ENCODE data around the gene PRSS8. TPM values are rescaled to one million over a fixed set of nuclear protein-coding genes. Genes with fewer than 3 reads are reported as not detected.

PRSS8 gene
- total RNA-seq, 1 experiment from 2014 or later = 0.15 TPM

- intact Hi-C loops (cut with micrococcal nuclease; ENCODE audit: unreplicated experiment) = no loop called here
- no TSS peak for BruUV-seq (replicated peaks)
- DNase-seq (ENCODE audit: low read depth, low spot score) = no peak
- CTCF ChIA-PET = no interaction called here
- in situ Hi-C loops (cut with HindIII; ENCODE audit: low pct_unique_long_range_greater_than_20kb, low sequenced_read_pairs) = no loop called here
- H3K36me3 ChIP-seq (ENCODE audit: control insufficient read depth, insufficient read depth, low read length) = no peaks in the 10 kb centered on the region
- peak overlapping the region in 1 of 2 experiments; percentile 14; a peak in 1 of 4 replicates for H3K4me3 ChIP-seq (ENCODE audit: low read depth in 2 of 2, low read length in 2 of 2)
- ATAC-seq = peak; percentile 50; the same call in 1 of the 2 replicates
- TF ChIP-seq TCF7L2 (IDR thresholded peaks at IDR 0.05; ENCODE audit: low read depth, low read length) (no peak), POLR2AphosphoS5 (IDR thresholded peaks at IDR 0.05; ENCODE audit: low read depth, low read length) (no peak), SIN3A (IDR thresholded peaks at IDR 0.05; ENCODE audit: borderline replicate concordance, insufficient read depth, low read depth, low read length) (no peak), REST (IDR thresholded peaks at IDR 0.05; ENCODE audit: insufficient read depth in 1 of 2, low read depth in 2 of 2, low read length in 1 of 2) (no peak)
- TF ChIP-seq, protein P1, sequence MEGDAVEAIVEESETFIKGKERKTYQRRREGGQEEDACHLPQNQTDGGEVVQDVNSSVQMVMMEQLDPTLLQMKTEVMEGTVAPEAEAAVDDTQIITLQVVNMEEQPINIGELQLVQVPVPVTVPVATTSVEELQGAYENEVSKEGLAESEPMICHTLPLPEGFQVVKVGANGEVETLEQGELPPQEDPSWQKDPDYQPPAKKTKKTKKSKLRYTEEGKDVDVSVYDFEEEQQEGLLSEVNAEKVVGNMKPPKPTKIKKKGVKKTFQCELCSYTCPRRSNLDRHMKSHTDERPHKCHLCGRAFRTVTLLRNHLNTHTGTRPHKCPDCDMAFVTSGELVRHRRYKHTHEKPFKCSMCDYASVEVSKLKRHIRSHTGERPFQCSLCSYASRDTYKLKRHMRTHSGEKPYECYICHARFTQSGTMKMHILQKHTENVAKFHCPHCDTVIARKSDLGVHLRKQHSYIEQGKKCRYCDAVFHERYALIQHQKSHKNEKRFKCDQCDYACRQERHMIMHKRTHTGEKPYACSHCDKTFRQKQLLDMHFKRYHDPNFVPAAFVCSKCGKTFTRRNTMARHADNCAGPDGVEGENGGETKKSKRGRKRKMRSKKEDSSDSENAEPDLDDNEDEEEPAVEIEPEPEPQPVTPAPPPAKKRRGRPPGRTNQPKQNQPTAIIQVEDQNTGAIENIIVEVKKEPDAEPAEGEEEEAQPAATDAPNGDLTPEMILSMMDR (IDR thresholded peaks at IDR 0.05) = no peak
- no peaks in the 10 kb centered on the region for H3K9me3 ChIP-seq (ENCODE audit: control insufficient read depth, insufficient read depth, low read depth, low read length)
- H3K27me3 ChIP-seq (ENCODE audit: control insufficient read depth, insufficient read depth, low read length) = no peaks in the 10 kb centered on the region
- no peaks in the 10 kb centered on the region for H3K4me1 ChIP-seq (ENCODE audit: control insufficient read depth, insufficient read depth, low read length)
- POLR2A ChIA-PET = no interaction called here
- H3K27ac ChIP-seq (ENCODE audit: low read length) = no peak overlapping the region
Measured at GRCh38 chr16:31148281-31148728, 12.8 kb upstream of the PRSS8 start.

DNA sequence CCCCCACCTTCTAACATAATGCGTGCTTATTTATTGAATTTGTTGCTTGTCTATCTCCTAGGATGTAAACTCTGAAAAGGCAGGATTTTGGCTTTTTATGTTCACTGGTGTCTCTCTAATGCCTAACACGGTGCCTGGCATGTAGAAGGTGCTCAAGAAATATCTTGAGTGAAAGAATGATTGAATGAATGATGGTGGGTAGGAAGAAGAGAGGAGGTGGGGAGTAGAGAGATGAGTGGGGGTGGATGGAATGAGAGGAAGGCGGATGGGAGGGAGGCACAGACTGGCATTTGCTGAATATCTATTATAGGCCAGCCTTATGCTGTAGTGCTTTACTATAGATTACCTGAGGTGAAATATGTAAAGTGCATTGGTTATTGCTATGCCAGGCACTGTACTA is 12.0 kb upstream of the PRSS8 start:
- no peaks in the 10 kb centered on the region for H3K27me3 ChIP-seq (ENCODE audit: control insufficient read depth, insufficient read depth, low read length)
- no peak overlapping the region for H3K4me3 ChIP-seq (ENCODE audit: low read depth in 2 of 2, low read length in 2 of 2)
- no TSS peak for BruUV-seq (replicated peaks)
- no peaks in the 10 kb centered on the region for H3K9me3 ChIP-seq (ENCODE audit: control insufficient read depth, insufficient read depth, low read depth, low read length)
- DNase-seq (ENCODE audit: low read depth, low spot score) = no peak
- H3K4me1 ChIP-seq (ENCODE audit: control insufficient read depth, insufficient read depth, low read length) = no peaks in the 10 kb centered on the region
- ATAC-seq = no peak
- in situ Hi-C loops (cut with HindIII; ENCODE audit: low pct_unique_long_range_greater_than_20kb, low sequenced_read_pairs) (no loop called here), intact Hi-C loops (cut with micrococcal nuclease; ENCODE audit: unreplicated experiment) (no loop called here)
- POLR2A ChIA-PET = no interaction called here
- H3K27ac ChIP-seq (ENCODE audit: low read length) = no peak overlapping the region
- CTCF ChIA-PET = interaction anchor here (0.6 kb wide), 1 partner anchor 141 kb away, joined by 5 read pairs; no protein-coding TSS in a partner anchor
- no peaks in the 10 kb centered on the region for H3K36me3 ChIP-seq (ENCODE audit: control insufficient read depth, insufficient read depth, low read length)
- TF ChIP-seq, protein P1 (IDR thresholded peaks at IDR 0.05) = no peak
- TF ChIP-seq TCF7L2 (IDR thresholded peaks at IDR 0.05; ENCODE audit: low read depth, low read length) = no peak
- no peak for TF ChIP-seq REST (IDR thresholded peaks at IDR 0.05; ENCODE audit: insufficient read depth in 1 of 2, low read depth in 2 of 2, low read length in 1 of 2)
- no peak for TF ChIP-seq POLR2AphosphoS5 (IDR thresholded peaks at IDR 0.05; ENCODE audit: low read depth, low read length)
- no peak for TF ChIP-seq SIN3A (IDR thresholded peaks at IDR 0.05; ENCODE audit: borderline replicate concordance, insufficient read depth, low read depth, low read length)

All from Panc1 (cell line).